SK-N-SH (cell line): ENCODE results near the gene NAALADL2. TPM values are rescaled to one million over a fixed set of nuclear protein-coding genes. Genes with fewer than 3 reads are reported as not detected.

Experiments
- CTCF ChIA-PET: fragments of 300-600, 350-600 bp; formaldehyde crosslinking; extraction: SDS; loops from one replicate; lab custom pipeline; 2021; lab: Yijun Ruan, JAX
- POLR2A ChIA-PET: fragments of 350-600 bp; sonication (Branson Sonifier 250); formaldehyde crosslinking; extraction: SDS; loops from one replicate; lab custom pipeline; 2020; ENCODE audit warnings: antibody characterized with exemption, inconsistent platforms; lab: Yijun Ruan, JAX
- DNase-seq: peaks from one replicate; pipeline ENCODE4 v3.0.0; 2012
- H2AFZ ChIP-seq: fragments of 200-600 bp; sonication (generic); 2 replicates; pipeline ENCODE4 v1.8.1; 2016; ENCODE audit warnings: antibody characterized with exemption, mild to moderate bottlenecking, low read depth
- H3F3A ChIP-seq: fragments of 200-600 bp; sonication (generic); replicated peaks from 2 replicates; pipeline ENCODE3; 2016; ENCODE audit warnings: antibody characterized with exemption, mild to moderate bottlenecking; ENCODE audit not compliant: insufficient read depth
- H3K27ac ChIP-seq, 2 experiments: fragments of 200-500 bp in 1 of 2; fragments of 200-600 bp in 1 of 2; sonication (Bioruptor generic) in 1 of 2; sonication (generic), shearing (Covaris generic) in 1 of 2; 2 replicates each; pipeline versions ENCODE4 v1.5.1 to v1.6.1; 2014 to 2016; ENCODE audit warnings: low read depth in 2 of 2, inconsistent platforms in 1 of 2, low read length in 1 of 2, mild to moderate bottlenecking in 1 of 2, mixed read lengths in 1 of 2
- H3K27me3 ChIP-seq: fragments of 200-600 bp; sonication (generic), shearing (Covaris generic); 2 replicates; pipeline ENCODE4 v1.6.1; 2016; ENCODE audit warnings: mixed run types; ENCODE audit not compliant: insufficient read depth
- H3K36me3 ChIP-seq, 2 experiments: fragments of 200-500 bp in 1 of 2; fragments of 200-600 bp in 1 of 2; sonication (Bioruptor generic) in 1 of 2; sonication (generic) in 1 of 2; replicated peaks in 1 of 2; 2 replicates each; pipeline versions ENCODE3 to v1.5.1; 2014 to 2016; ENCODE audit warnings: low read length in 1 of 2, mild to moderate bottlenecking in 1 of 2; ENCODE audit not compliant: insufficient read depth in 2 of 2, control insufficient read depth in 1 of 2
- H3K4me1 ChIP-seq, 2 experiments: fragments of 200-500 bp in 1 of 2; fragments of 200-600 bp in 1 of 2; sonication (Bioruptor generic) in 1 of 2; sonication (generic), shearing (Covaris generic) in 1 of 2; 2 replicates each; pipeline versions ENCODE4 v1.5.1 to v1.6.1; 2014 to 2016; ENCODE audit warnings: low read depth in 1 of 2, low read length in 1 of 2, mixed run types in 1 of 2; ENCODE audit not compliant: insufficient read depth in 2 of 2, control insufficient read depth in 1 of 2
- H3K4me2 ChIP-seq: fragments of 200-600 bp; sonication (generic), shearing (Covaris generic); 2 replicates; pipeline ENCODE4 v1.6.1; 2017; ENCODE audit warnings: mixed run types
- H3K4me3 ChIP-seq, 2 experiments: fragments of 200-500 bp in 1 of 2; fragments of 200-600 bp in 1 of 2; sonication (Bioruptor generic) in 1 of 2; sonication (generic), shearing (Covaris generic) in 1 of 2; 2 replicates each; pipeline versions ENCODE4 v1.5.1 to v1.8.1; 2014 to 2016; ENCODE audit warnings: low read depth in 2 of 2, inconsistent platforms in 1 of 2, low read length in 1 of 2, mild to moderate bottlenecking in 1 of 2, mixed read lengths in 1 of 2, moderate library complexity in 1 of 2
- H3K79me2 ChIP-seq: fragments of 200-600 bp; sonication (generic); 2 replicates; pipeline ENCODE4 v1.8.1; 2017; ENCODE audit warnings: mild to moderate bottlenecking; ENCODE audit not compliant: insufficient read depth
- H3K9ac ChIP-seq: fragments of 200-600 bp; sonication (generic); 2 replicates; pipeline ENCODE4 v1.6.1; 2017; ENCODE audit warnings: mixed run types
- H3K9me2 ChIP-seq: fragments of 200-600 bp; sonication (generic); 2 replicates; pipeline ENCODE4 v1.6.1; 2017; ENCODE audit warnings: mixed run types
- H3K9me3 ChIP-seq: fragments of 200-600 bp; sonication (generic); 2 replicates; pipeline ENCODE4 v1.6.1; 2017; ENCODE audit warnings: mixed run types, mild to moderate bottlenecking, moderate library complexity
- H4K20me1 ChIP-seq: fragments of 200-600 bp; sonication (generic); 2 replicates; pipeline ENCODE4 v1.6.1; 2017; ENCODE audit warnings: mild to moderate bottlenecking, mixed run types; ENCODE audit not compliant: insufficient read depth
- CHD2 ChIP-seq: fragments of 150-350 bp; IDR thresholded peaks from 2 replicates; pipeline ENCODE4 v1.6.1; 2018; ENCODE audit warnings: low read length; ENCODE audit not compliant: partially characterized antibody
- ELF1 ChIP-seq: IDR thresholded peaks from 2 replicates; pipeline ENCODE4 v1.4.0; 2012
- FOSL2 ChIP-seq: IDR thresholded peaks from 2 replicates; pipeline ENCODE4 v1.4.0; 2012; ENCODE audit warnings: low read depth, mild to moderate bottlenecking, moderate library complexity, borderline replicate concordance
- JUND ChIP-seq: IDR thresholded peaks from 2 replicates; pipeline ENCODE4 v1.4.0; 2012
- MAX ChIP-seq: IDR thresholded peaks from 2 replicates; pipeline ENCODE4 v1.4.0; 2012; ENCODE audit warnings: low read depth
- MEF2A ChIP-seq: IDR thresholded peaks from 2 replicates; pipeline ENCODE4 v1.4.0; 2012; ENCODE audit warnings: low read depth, borderline replicate concordance
- MXI1 ChIP-seq: IDR thresholded peaks from 2 replicates; pipeline ENCODE4 v1.6.1; 2012; ENCODE audit warnings: mild to moderate bottlenecking, low read depth, low read length, improper control_type of control experiment
- RAD21 ChIP-seq: IDR thresholded peaks from 2 replicates; pipeline ENCODE4 v1.6.1; 2012; ENCODE audit warnings: mild to moderate bottlenecking, low read length
- REST ChIP-seq: IDR thresholded peaks from 2 replicates; pipeline ENCODE4 v1.6.1; 2012; ENCODE audit warnings: mild to moderate bottlenecking, low read depth, low read length, moderate library complexity
- RFX5 ChIP-seq: IDR thresholded peaks from 2 replicates; pipeline ENCODE4 v1.6.1; 2012; ENCODE audit warnings: mild to moderate bottlenecking, improper control_type of control experiment, low read length
- RXRA ChIP-seq: IDR thresholded peaks from 2 replicates; pipeline ENCODE4 v1.4.0; 2012; ENCODE audit warnings: low read depth, mild to moderate bottlenecking, borderline replicate concordance
- SIN3A ChIP-seq: IDR thresholded peaks from 2 replicates; pipeline ENCODE4 v1.6.1; 2012; ENCODE audit warnings: low read depth, mild to moderate bottlenecking, low read length, moderate library complexity, borderline replicate concordance
- TCF12 ChIP-seq: IDR thresholded peaks from 2 replicates; pipeline ENCODE4 v1.4.0; 2012
- YY1 ChIP-seq: IDR thresholded peaks from 2 replicates; pipeline ENCODE4 v1.4.0; 2012; ENCODE audit warnings: low read depth, mild to moderate bottlenecking
- ZBTB33 ChIP-seq: IDR thresholded peaks from 2 replicates; pipeline ENCODE4 v1.4.0; 2012; ENCODE audit warnings: low read depth, borderline replicate concordance
- WGBS: methylation state at CpG from one replicate; pipeline ENCODE4 v1.1.6; 2017; ENCODE audit warnings: low lambda C conversion rate; 5-methylcytosine and 5-hydroxymethylcytosine counted together
- polyA plus RNA-seq, 3 experiments: library from polyadenylated mRNA; depleted of rRNA; stranded (reverse); fragments of >200 nt; gene quantifications; 2 replicates each; pipeline ENCODE4 v1.2.3, GENCODE V29; 2012

Gene NAALADL2
- polyA plus RNA-seq, 1 of the 3 experiments (the other 2 are of a cell fraction): 1.2 TPM

GRCh38 chr3:175193815-175194518 is 334.8 kb downstream of the NAALADL2 start (continued):
- TF ChIP-seq ZBTB33 (no peak), FOSL2 (peak; percentile 57; the same call in 1 of the 2 replicates), REST (no peak), CHD2 (no peak)

- no peaks in the 10 kb centered on the region for H3K79me2 ChIP-seq
- H3K27me3 ChIP-seq: no peaks in the 10 kb centered on the region
- no peaks in the 10 kb centered on the region; a peak in 2 of 4 replicates for H3K4me1 ChIP-seq
- POLR2A ChIA-PET: no interaction called here
- H3K9ac ChIP-seq: no peak overlapping the region
- no peak for TF ChIP-seq SIN3A
- TF ChIP-seq JUND: no peak
- no peak for TF ChIP-seq MAX
- TF ChIP-seq MXI1: no peak
- no peak for TF ChIP-seq RFX5
- no peak for TF ChIP-seq YY1
- TF ChIP-seq ELF1: no peak
- no peak for TF ChIP-seq MEF2A
- TF ChIP-seq TCF12: no peak
- TF ChIP-seq RXRA: no peak
- TF ChIP-seq RAD21: no peak
- no peak overlapping the region for H3K4me3 ChIP-seq
- peaks cover 8% of the 10 kb centered on the region for H3F3A ChIP-seq
- H3K4me2 ChIP-seq: no peak overlapping the region
- no peaks in the 10 kb centered on the region for H3K36me3 ChIP-seq
- WGBS: 80% methylated on average over 7 of the region's 7 CpGs
- H3K9me2 ChIP-seq: no peaks in the 10 kb centered on the region
- no peak overlapping the region; a peak in 1 of 4 replicates for H3K27ac ChIP-seq
- CTCF ChIA-PET: interaction anchor here (0.6 to 0.8 kb wide), 2 partner anchors 25 to 132 kb away, joined by 3 read pairs; no protein-coding TSS in a partner anchor
- no peak overlapping the region for H2AFZ ChIP-seq
- H4K20me1 ChIP-seq: no peaks in the 10 kb centered on the region
- DNase-seq: no peak
- H3K9me3 ChIP-seq: no peaks in the 10 kb centered on the region
These were observed 340.1 kb downstream of the NAALADL2 start for GRCh38 chr3:175198991-175199783.
